ENCODE results near the gene NLRP4. TPM values are rescaled to one million over a fixed set of nuclear protein-coding genes. Genes with fewer than 3 reads are reported as not detected.

The NLRP4 gene, protein sequence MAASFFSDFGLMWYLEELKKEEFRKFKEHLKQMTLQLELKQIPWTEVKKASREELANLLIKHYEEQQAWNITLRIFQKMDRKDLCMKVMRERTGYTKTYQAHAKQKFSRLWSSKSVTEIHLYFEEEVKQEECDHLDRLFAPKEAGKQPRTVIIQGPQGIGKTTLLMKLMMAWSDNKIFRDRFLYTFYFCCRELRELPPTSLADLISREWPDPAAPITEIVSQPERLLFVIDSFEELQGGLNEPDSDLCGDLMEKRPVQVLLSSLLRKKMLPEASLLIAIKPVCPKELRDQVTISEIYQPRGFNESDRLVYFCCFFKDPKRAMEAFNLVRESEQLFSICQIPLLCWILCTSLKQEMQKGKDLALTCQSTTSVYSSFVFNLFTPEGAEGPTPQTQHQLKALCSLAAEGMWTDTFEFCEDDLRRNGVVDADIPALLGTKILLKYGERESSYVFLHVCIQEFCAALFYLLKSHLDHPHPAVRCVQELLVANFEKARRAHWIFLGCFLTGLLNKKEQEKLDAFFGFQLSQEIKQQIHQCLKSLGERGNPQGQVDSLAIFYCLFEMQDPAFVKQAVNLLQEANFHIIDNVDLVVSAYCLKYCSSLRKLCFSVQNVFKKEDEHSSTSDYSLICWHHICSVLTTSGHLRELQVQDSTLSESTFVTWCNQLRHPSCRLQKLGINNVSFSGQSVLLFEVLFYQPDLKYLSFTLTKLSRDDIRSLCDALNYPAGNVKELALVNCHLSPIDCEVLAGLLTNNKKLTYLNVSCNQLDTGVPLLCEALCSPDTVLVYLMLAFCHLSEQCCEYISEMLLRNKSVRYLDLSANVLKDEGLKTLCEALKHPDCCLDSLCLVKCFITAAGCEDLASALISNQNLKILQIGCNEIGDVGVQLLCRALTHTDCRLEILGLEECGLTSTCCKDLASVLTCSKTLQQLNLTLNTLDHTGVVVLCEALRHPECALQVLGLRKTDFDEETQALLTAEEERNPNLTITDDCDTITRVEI
- total RNA-seq (not detected), polyA plus RNA-seq (not detected)

DNA sequence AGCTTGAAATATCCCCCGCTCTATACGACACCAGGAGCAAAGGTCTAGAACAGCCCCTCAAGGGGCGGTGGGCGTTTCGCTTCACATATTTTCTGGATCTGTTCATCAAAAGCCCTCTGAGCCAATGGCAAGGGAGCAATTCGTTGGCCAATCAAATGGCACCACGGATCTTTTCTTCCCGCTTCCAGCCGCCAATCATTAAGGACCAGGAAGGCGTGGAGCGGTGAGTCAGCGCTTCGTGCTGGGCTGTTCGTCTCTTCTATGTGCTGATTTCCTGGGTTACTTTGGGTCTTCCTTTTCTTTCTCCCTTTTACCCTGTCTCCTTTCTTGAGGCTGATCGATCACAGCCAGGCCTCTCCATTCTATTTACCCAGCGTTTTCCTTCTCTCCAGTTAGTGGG, at the start of gene NLRP4:
Gene NLRP4, plus strand, starts transcription at position 201 of the 400 bp plus-strand sequence. CDS start 15,541 bp downstream, outside the sequence.
- 90% methylated on average over 16 of the region's 16 CpGs for WGBS
- Histone ChIP-seq H3K4me3 (ENCODE audit: low read depth, low read length) (no peak within 1 kb of the TSS), H3K36me3 (ENCODE audit: insufficient read depth) (no peaks in the 10 kb centered on the region), H3K27ac (ENCODE audit: low read depth) (no peak within 1 kb of the TSS), H3K4me1 (ENCODE audit: insufficient read depth) (no peaks in the 10 kb centered on the region)
- no peak for DNase-seq (ENCODE audit: extremely low spot score)

DNA sequence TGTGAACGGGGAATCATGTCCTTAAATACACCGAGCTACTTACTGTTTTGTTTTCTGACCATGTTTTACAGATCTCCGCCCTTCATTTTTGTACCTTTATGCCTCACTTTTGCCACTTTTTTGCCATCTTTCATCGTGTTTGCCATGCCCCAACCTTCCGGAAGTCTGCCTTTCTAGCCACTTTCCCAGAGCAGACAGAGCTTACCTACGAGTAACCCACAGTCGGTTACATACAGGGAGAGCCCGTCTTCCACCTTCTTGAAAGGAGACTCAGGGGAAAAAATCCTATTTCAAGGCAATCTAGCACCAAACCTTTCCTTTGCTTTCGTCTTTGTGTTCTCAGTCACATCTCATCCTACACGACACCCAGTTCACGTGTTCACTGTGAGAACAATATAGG, 41.3 kb upstream of the NLRP4 start:
- 89% methylated on average over 11 of the region's 11 CpGs for WGBS
- H3K27ac ChIP-seq (ENCODE audit: low read depth), result no peak overlapping the region

GRCh38 chr19:55801416-55801815, 34.9 kb upstream of the NLRP4 start:
- DNase-seq (ENCODE audit: extremely low spot score), result no peak
- Histone ChIP-seq H3K36me3 (ENCODE audit: insufficient read depth) (no peaks in the 10 kb centered on the region), H3K4me1 (ENCODE audit: insufficient read depth) (no peaks in the 10 kb centered on the region), H3K4me3 (ENCODE audit: low read depth, low read length) (no peak overlapping the region), H3K27ac (ENCODE audit: low read depth) (no peak overlapping the region)
- WGBS, result 66% methylated on average over 7 of the region's 7 CpGs

More for the DNA sequence above, 41.3 kb upstream of the NLRP4 start:
- no peak overlapping the region for H3K4me3 ChIP-seq (ENCODE audit: low read depth, low read length)
- DNase-seq (ENCODE audit: extremely low spot score), result no peak
- no peaks in the 10 kb centered on the region for H3K4me1 ChIP-seq (ENCODE audit: insufficient read depth)
- H3K36me3 ChIP-seq (ENCODE audit: insufficient read depth), result no peaks in the 10 kb centered on the region

DNA sequence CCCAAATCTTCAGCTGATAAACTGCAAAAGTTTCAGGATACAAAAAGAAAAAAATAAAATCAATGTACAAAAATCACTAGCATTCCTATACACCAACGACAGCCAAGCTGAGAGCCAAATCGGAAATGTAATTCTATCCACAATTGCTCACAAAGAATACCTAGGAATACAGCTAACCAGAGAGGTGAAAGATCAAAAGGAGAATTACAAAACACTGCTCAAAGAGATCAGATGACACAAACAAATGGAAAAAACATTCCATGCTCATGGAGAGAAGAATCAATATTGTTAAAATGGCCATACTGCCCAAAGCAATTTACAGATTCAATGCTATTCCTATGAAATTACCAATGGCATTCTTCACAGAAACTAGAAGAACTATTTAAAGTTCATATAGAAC, 34.1 kb upstream of the NLRP4 start:
- WGBS, result 89% methylated on average over 2 of the region's 2 CpGs
- H3K36me3 ChIP-seq (ENCODE audit: insufficient read depth), result no peaks in the 10 kb centered on the region
- no peak overlapping the region for H3K27ac ChIP-seq (ENCODE audit: low read depth)
- DNase-seq (ENCODE audit: extremely low spot score), result no peak
- H3K4me1 ChIP-seq (ENCODE audit: insufficient read depth), result no peaks in the 10 kb centered on the region
- no peak overlapping the region for H3K4me3 ChIP-seq (ENCODE audit: low read depth, low read length)

DNA sequence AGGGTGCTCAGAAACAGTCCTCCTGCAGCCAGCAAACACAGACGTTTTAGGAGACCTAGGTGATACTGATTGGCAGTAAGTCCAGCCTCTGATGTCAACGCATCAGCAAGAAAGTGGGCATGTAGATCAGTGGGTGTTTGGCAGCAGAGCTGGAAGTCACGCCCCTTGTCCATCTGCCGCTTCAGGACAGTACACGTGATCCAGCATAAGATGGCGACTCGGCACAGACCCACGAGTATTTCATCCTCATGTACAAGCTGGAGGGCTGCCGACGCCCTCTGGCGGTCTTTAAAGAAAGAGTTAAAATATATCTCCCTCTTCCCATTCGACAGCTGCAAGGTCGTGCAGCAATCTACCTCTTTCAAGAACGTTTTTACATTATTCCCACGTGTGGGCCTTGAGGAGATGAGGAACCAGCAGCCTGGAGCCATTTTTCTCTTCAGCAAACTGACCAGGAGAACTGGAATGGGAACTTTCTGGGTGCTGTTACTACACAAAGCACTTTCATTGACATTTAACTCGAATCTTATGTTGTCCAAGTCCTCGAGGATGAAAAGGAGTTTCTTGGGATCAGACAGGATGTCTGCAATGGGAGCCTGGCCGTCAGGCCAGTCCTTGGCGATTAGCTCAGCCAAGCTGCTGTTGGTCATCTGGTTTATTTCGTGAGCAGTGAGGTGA, 26.8 kb upstream of the NLRP4 start:
- no peak overlapping the region for H3K27ac ChIP-seq (ENCODE audit: low read depth)
- no peaks in the 10 kb centered on the region for H3K4me1 ChIP-seq (ENCODE audit: insufficient read depth)
- DNase-seq (ENCODE audit: extremely low spot score), result no peak
- H3K36me3 ChIP-seq (ENCODE audit: insufficient read depth), result no peaks in the 10 kb centered on the region
- no peak overlapping the region for H3K4me3 ChIP-seq (ENCODE audit: low read depth, low read length)
- WGBS, result 31% methylated on average over 20 of the region's 20 CpGs

- no peaks in the 10 kb centered on the region for H3K36me3 ChIP-seq (ENCODE audit: insufficient read depth)
- H3K4me1 ChIP-seq (ENCODE audit: insufficient read depth), result no peaks in the 10 kb centered on the region
- 70% methylated on average over 3 of the region's 3 CpGs for WGBS
- no peak for DNase-seq (ENCODE audit: extremely low spot score)
- no peak overlapping the region for H3K4me3 ChIP-seq (ENCODE audit: low read depth, low read length)
- H3K27ac ChIP-seq (ENCODE audit: low read depth), result no peak overlapping the region
Observed at GRCh38 chr19:55811340-55811739, 25.0 kb upstream of the NLRP4 start.

GRCh38 chr19:55812449-55812848, 23.9 kb upstream of the NLRP4 start:
- H3K4me1 ChIP-seq (ENCODE audit: insufficient read depth), result no peaks in the 10 kb centered on the region
- H3K36me3 ChIP-seq (ENCODE audit: insufficient read depth), result no peaks in the 10 kb centered on the region
- no peak overlapping the region for H3K4me3 ChIP-seq (ENCODE audit: low read depth, low read length)
- H3K27ac ChIP-seq (ENCODE audit: low read depth), result no peak overlapping the region
- 52% methylated on average over 7 of the region's 7 CpGs for WGBS
- DNase-seq (ENCODE audit: extremely low spot score), result no peak

- WGBS, result 89% methylated on average over 5 of the region's 5 CpGs
- no peaks in the 10 kb centered on the region for H3K4me1 ChIP-seq (ENCODE audit: insufficient read depth)
- H3K36me3 ChIP-seq (ENCODE audit: insufficient read depth), result no peaks in the 10 kb centered on the region
- no peak overlapping the region for H3K4me3 ChIP-seq (ENCODE audit: low read depth, low read length)
- no peak for DNase-seq (ENCODE audit: extremely low spot score)
- no peak overlapping the region for H3K27ac ChIP-seq (ENCODE audit: low read depth)
Observed at GRCh38 chr19:55813906-55814305, 22.4 kb upstream of the NLRP4 start.

GRCh38 chr19:55820037-55820436, 16.3 kb upstream of the NLRP4 start:
- no peaks in the 10 kb centered on the region for H3K4me1 ChIP-seq (ENCODE audit: insufficient read depth)
- H3K4me3 ChIP-seq (ENCODE audit: low read depth, low read length), result no peak overlapping the region
- no peak for DNase-seq (ENCODE audit: extremely low spot score)
- no peaks in the 10 kb centered on the region for H3K36me3 ChIP-seq (ENCODE audit: insufficient read depth)
- whole genome bisulfite sequencing, result 81% methylated on average over 3 of the region's 3 CpGs
- no peak overlapping the region for H3K27ac ChIP-seq (ENCODE audit: low read depth)

- H3K4me3 ChIP-seq (ENCODE audit: low read depth, low read length), result no peak overlapping the region
- no peaks in the 10 kb centered on the region for H3K4me1 ChIP-seq (ENCODE audit: insufficient read depth)
- DNase-seq (ENCODE audit: extremely low spot score), result no peak
- H3K36me3 ChIP-seq (ENCODE audit: insufficient read depth), result no peaks in the 10 kb centered on the region
- 84% methylated on average over 5 of the region's 5 CpGs for WGBS
- no peak overlapping the region for H3K27ac ChIP-seq (ENCODE audit: low read depth)
Observed at GRCh38 chr19:55830656-55831055, 5.7 kb upstream of the NLRP4 start.

GRCh38 chr19:55831846-55832245, 4.5 kb upstream of the NLRP4 start, which contains the start of gene NLRP11:
NLRP11 (minus strand) TSS chr19:55831999; CDS start chr19:55818174, 13,825 bp downstream.
- no peak for DNase-seq (ENCODE audit: extremely low spot score)
- Histone ChIP-seq H3K4me3 (ENCODE audit: low read depth, low read length) (no peak within 1 kb of the TSS), H3K27ac (ENCODE audit: low read depth) (no peak within 1 kb of the TSS), H3K36me3 (ENCODE audit: insufficient read depth) (no peaks in the 10 kb centered on the region), H3K4me1 (ENCODE audit: insufficient read depth) (no peaks in the 10 kb centered on the region)
- WGBS, result 89% methylated on average over 10 of the region's 10 CpGs

- Histone ChIP-seq H3K36me3 (ENCODE audit: insufficient read depth) (no peaks in the 10 kb centered on the region), H3K4me3 (ENCODE audit: low read depth, low read length) (no peak overlapping the region), H3K27ac (ENCODE audit: low read depth) (no peak overlapping the region), H3K4me1 (ENCODE audit: insufficient read depth) (no peaks in the 10 kb centered on the region)
- 73% methylated on average over 4 of the region's 4 CpGs for WGBS
- no peak for DNase-seq (ENCODE audit: extremely low spot score)
Observed at GRCh38 chr19:55832676-55833075, 3.7 kb upstream of the NLRP4 start.

DNA sequence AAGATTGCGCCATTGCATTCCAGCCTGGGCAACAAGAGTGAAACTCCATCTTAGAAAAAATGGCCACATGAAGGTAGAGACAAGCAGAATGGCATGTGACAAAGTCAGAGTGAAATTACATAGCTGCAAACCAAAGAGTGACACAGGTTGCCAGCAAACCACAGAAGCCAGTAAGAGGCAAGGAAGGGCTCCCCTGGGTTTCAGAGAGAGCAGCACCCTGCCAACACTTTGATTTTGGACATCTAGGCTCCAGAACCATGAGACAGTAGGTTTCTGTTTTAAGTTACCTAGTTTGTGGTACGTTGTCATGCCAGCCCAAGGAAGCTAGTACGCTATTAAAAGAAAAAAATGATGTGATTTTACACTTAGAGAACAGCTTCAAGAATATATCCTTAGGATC, 1.9 kb downstream of the NLRP4 start:
- Histone ChIP-seq H3K4me3 (ENCODE audit: low read depth, low read length) (no peak overlapping the region), H3K4me1 (ENCODE audit: insufficient read depth) (no peaks in the 10 kb centered on the region), H3K36me3 (ENCODE audit: insufficient read depth) (no peaks in the 10 kb centered on the region), H3K27ac (ENCODE audit: low read depth) (no peak overlapping the region)
- WGBS, result 66% methylated on average over 3 of the region's 3 CpGs
- no peak for DNase-seq (ENCODE audit: extremely low spot score)
